ENCODE data around the gene IDH2. TPM values are rescaled to one million over a fixed set of nuclear protein-coding genes. Genes with fewer than 3 reads are reported as not detected.
A peak's percentile ranks its signal among the peaks of the same experiment; 100 is the strongest.

Gene IDH2
- total and polyA plus RNA-seq, 2 of the 13 experiments (the other 11 are each of a cell fraction or from before 2014, with no cell fraction given), result 121 to 145 TPM

GRCh38 chr15:90126596-90127435 lies 24.5 kb upstream of the IDH2 start (continued):
- TF ChIP-seq HNF1B (CRISPR knock-in tag; IDR thresholded peaks at IDR 0.05), result peak; percentile 76
- peak; percentile 40; the same call in 1 of the 2 replicates for TF ChIP-seq KLF12 (CRISPR knock-in tag; IDR thresholded peaks at IDR 0.05; ENCODE audit: borderline replicate concordance)
- no peak for TF ChIP-seq JUN (CRISPR knock-in tag; IDR thresholded peaks at IDR 0.05)
- no peak for TF ChIP-seq HMG20B (CRISPR knock-in tag; conservative IDR thresholded peaks at IDR 0.05)
- no peak for TF ChIP-seq ZNF766 (CRISPR knock-in tag; IDR thresholded peaks at IDR 0.05; ENCODE audit: borderline replicate concordance)
- no peak for TF ChIP-seq ATF1 (CRISPR knock-in tag; IDR thresholded peaks at IDR 0.05)
- no peak; the same call in 1 of the 2 replicates for TF ChIP-seq THAP9 (CRISPR knock-in tag; IDR thresholded peaks at IDR 0.05; ENCODE audit: borderline replicate concordance)
- TF ChIP-seq TFDP2 (CRISPR knock-in tag; IDR thresholded peaks at IDR 0.05), result 0 out of 2 replicates have a peak, but pooled peaks have one; percentile 21
- no peak for TF ChIP-seq FOXC1 (CRISPR knock-in tag; IDR thresholded peaks at IDR 0.05; ENCODE audit: borderline replicate concordance)
- no peak for TF ChIP-seq HNRNPUL1 (IDR thresholded peaks at IDR 0.05; ENCODE audit: low read depth, low read length)
- peak; percentile 62; the same call in 1 of the 2 replicates for TF ChIP-seq THRA (CRISPR knock-in tag; IDR thresholded peaks at IDR 0.05; ENCODE audit: borderline replicate concordance)
- no peak for TF ChIP-seq ZNF24 (IDR thresholded peaks at IDR 0.05)
- TF ChIP-seq ZGPAT (CRISPR knock-in tag; IDR thresholded peaks at IDR 0.05), result peak; percentile 58
- TF ChIP-seq ZMAT3 (CRISPR knock-in tag; conservative IDR thresholded peaks at IDR 0.05), result no peak
- TF ChIP-seq TFDP1 (CRISPR knock-in tag; IDR thresholded peaks at IDR 0.05; ENCODE audit: borderline replicate concordance), result peak; percentile 63; the same call in 1 of the 2 replicates
- TF ChIP-seq NCOA2 (CRISPR knock-in tag; IDR thresholded peaks at IDR 0.05), result peak; percentile 62; the same call in 1 of the 2 replicates
- no peak for TF ChIP-seq FOXA1 (IDR thresholded peaks at IDR 0.05)
- peak; percentile 30; the same call in 1 of the 2 replicates for TF ChIP-seq FOXA1 (CRISPR knock-in tag; IDR thresholded peaks at IDR 0.05)
- no peak for TF ChIP-seq HIVEP1 (CRISPR knock-in tag; IDR thresholded peaks at IDR 0.05)
- TF ChIP-seq FOXO1 (CRISPR knock-in tag; IDR thresholded peaks at IDR 0.05), result peak; percentile 51; the same call in 1 of the 2 replicates
